ENCODE measurements around the gene NDRG4. TPM values are rescaled to one million over a fixed set of nuclear protein-coding genes. Genes with fewer than 3 reads are reported as not detected.
"Not testable (repeated sequence)": the region's sequence is repeated elsewhere in the genome, so short reads cannot be mapped to it uniquely, and the experiment has no call there.

Gene NDRG4
- total RNA-seq, 1 donor from 2014 or later: 150 TPM

- TF ChIP-seq CTCF (IDR thresholded peaks at IDR 0.05): no peak
- no peak for DNase-seq (ENCODE audit: low spot score in 2 of 2)
- Histone ChIP-seq H3K36me3 (no peaks in the 10 kb centered on the region), H3K4me3 (no peak overlapping the region), H3K4me1 (no peaks in the 10 kb centered on the region), H3K27me3 (no peaks in the 10 kb centered on the region), H3K9me3 (no peaks in the 10 kb centered on the region), H3K27ac (no peak overlapping the region)
- intact Hi-C loops (cut with DNase I): loop anchor here (10.0 kb wide), 1 partner anchor 457 kb away; the partner anchor contains the start of gene MMP15
These were observed 18.0 kb upstream of the NDRG4 start for GRCh38 chr16:58481931-58482330.

GRCh38 chr16:58485184-58485887 lies 14.6 kb upstream of the NDRG4 start:
- H3K4me3 ChIP-seq: no peak overlapping the region
- intact Hi-C loops (cut with DNase I): loop anchor here (10.0 kb wide), 1 partner anchor 461 kb away; the partner anchor contains the start of gene MMP15

GRCh38 chr16:58487566-58488351 lies 12.2 kb upstream of the NDRG4 start:
- Histone ChIP-seq H3K4me1 (no peaks in the 10 kb centered on the region), H3K9me3 (no peaks in the 10 kb centered on the region), H3K27ac (no peak overlapping the region), H3K4me3 (peak overlapping the region; percentile 28 to 39), H3K27me3 (no peaks in the 10 kb centered on the region), H3K36me3 (no peaks in the 10 kb centered on the region)
- intact Hi-C loops (cut with DNase I): loop anchor here (1.0 to 10.0 kb wide), 2 partner anchors 150 to 463 kb away; partner anchors contain the start of gene MMP15
- peak in 1 of 2 donors; percentile 83 for DNase-seq (ENCODE audit: low spot score in 2 of 2)
- peak; percentile 83 to 93 (median 89) for TF ChIP-seq CTCF (IDR thresholded peaks at IDR 0.05)

More at GRCh38 chr16:58485184-58485887, 14.6 kb upstream of the NDRG4 start:
- no peak for DNase-seq (ENCODE audit: low spot score in 2 of 2)
- no peak overlapping the region for H3K27ac ChIP-seq
- no peaks in the 10 kb centered on the region for H3K4me1 ChIP-seq
- H3K36me3 ChIP-seq: no peaks in the 10 kb centered on the region
- no peaks in the 10 kb centered on the region for H3K27me3 ChIP-seq
- no peaks in the 10 kb centered on the region for H3K9me3 ChIP-seq
- TF ChIP-seq CTCF (IDR thresholded peaks at IDR 0.05): no peak

GRCh38 chr16:58488531-58488930 lies 11.4 kb upstream of the NDRG4 start:
- Histone ChIP-seq H3K4me3 (no peak overlapping the region), H3K4me1 (no peaks in the 10 kb centered on the region), H3K9me3 (no peaks in the 10 kb centered on the region), H3K27ac (no peak overlapping the region), H3K27me3 (no peaks in the 10 kb centered on the region), H3K36me3 (no peaks in the 10 kb centered on the region)
- DNase-seq (ENCODE audit: low spot score in 2 of 2): no peak
- intact Hi-C loops (cut with DNase I): loop anchor here (10.0 kb wide), 1 partner anchor 464 kb away; the partner anchor contains the start of gene MMP15
- TF ChIP-seq CTCF (IDR thresholded peaks at IDR 0.05): no peak

GRCh38 chr16:58490065-58490464 lies 9.9 kb upstream of the NDRG4 start:
- no peak for TF ChIP-seq CTCF (IDR thresholded peaks at IDR 0.05)
- no peaks in the 10 kb centered on the region for H3K9me3 ChIP-seq
- intact Hi-C loops (cut with DNase I): no loop called here
- no peak overlapping the region for H3K4me3 ChIP-seq
- no peak for DNase-seq (ENCODE audit: low spot score in 2 of 2)
- H3K27me3 ChIP-seq: no peaks in the 10 kb centered on the region
- no peak overlapping the region for H3K27ac ChIP-seq
- no peaks in the 10 kb centered on the region for H3K4me1 ChIP-seq
- no peaks in the 10 kb centered on the region for H3K36me3 ChIP-seq

- H3K9me3 ChIP-seq; DNase-seq (ENCODE audit: low spot score in 2 of 2); intact Hi-C loops (cut with DNase I); H3K27me3 ChIP-seq; H3K27ac ChIP-seq; H3K36me3 ChIP-seq; H3K4me3 ChIP-seq; H3K4me1 ChIP-seq: not testable (repeated sequence)
These were observed 9.4 kb upstream of the NDRG4 start for GRCh38 chr16:58490539-58490938.
